ENCODE results near the gene CCR2. TPM values are rescaled to one million over a fixed set of nuclear protein-coding genes. Genes with fewer than 3 reads are reported as not detected.
"Not testable (repeated sequence)": the region's sequence is repeated elsewhere in the genome, so short reads cannot be mapped to it uniquely, and the experiment has no call there.

CCR2 gene
- total RNA-seq, 2 donors from 2014 or later, result 0.48 to 2.5 TPM

GRCh38 chr3:46393011-46393410 lies 39.1 kb downstream of the CCR2 start:
- no peak overlapping the region for H3K4me3 Mint-ChIP-seq
- peaks cover 0 to 4% of the 10 kb centered on the region in 2 donors for H3K27me3 Mint-ChIP-seq
- H3K4me1 Mint-ChIP-seq (ENCODE audit: low read depth in 2 of 2), result peaks cover 7 to 18% of the 10 kb centered on the region in 2 donors
- H3K36me3 Mint-ChIP-seq, result no peaks in the 10 kb centered on the region
- DNase-seq (ENCODE audit: low spot score) (peak; percentile 8), ATAC-seq (no peak)
- H3K27ac Mint-ChIP-seq, result no peak overlapping the region
- H3K9me3 Mint-ChIP-seq, result no peaks in the 10 kb centered on the region

GRCh38 chr3:46393554-46394434 lies 39.9 kb downstream of the CCR2 start:
- no peak overlapping the region for H3K4me3 Mint-ChIP-seq
- H3K36me3 Mint-ChIP-seq, result no peaks in the 10 kb centered on the region
- peaks cover 7 to 18% of the 10 kb centered on the region in 2 donors for H3K4me1 Mint-ChIP-seq (ENCODE audit: low read depth in 2 of 2)
- peak; percentile 53 to 61 for ATAC-seq
- no peak for DNase-seq (ENCODE audit: low spot score)
- peaks cover 0 to 4% of the 10 kb centered on the region in 2 donors for H3K27me3 Mint-ChIP-seq
- no peak overlapping the region for H3K27ac Mint-ChIP-seq
- no peaks in the 10 kb centered on the region for H3K9me3 Mint-ChIP-seq

- Mint-ChIP-seq H3K27ac (no peak overlapping the region), H3K4me3 (no peak overlapping the region), H3K27me3 (peaks cover 0 to 4% of the 10 kb centered on the region in 2 donors), H3K4me1 (ENCODE audit: low read depth in 2 of 2) (peaks cover 7 to 18% of the 10 kb centered on the region in 2 donors), H3K36me3 (no peaks in the 10 kb centered on the region), H3K9me3 (no peaks in the 10 kb centered on the region)
- DNase-seq (ENCODE audit: low spot score), result peak; percentile 22
- no peak for ATAC-seq
These were observed 41.3 kb downstream of the CCR2 start for GRCh38 chr3:46395210-46395661.

GRCh38 chr3:46395766-46396530 lies 42.0 kb downstream of the CCR2 start:
- no peaks in the 10 kb centered on the region for H3K9me3 Mint-ChIP-seq
- no peak overlapping the region for H3K4me3 Mint-ChIP-seq
- no peaks in the 10 kb centered on the region for H3K36me3 Mint-ChIP-seq
- peaks cover 0 to 4% of the 10 kb centered on the region in 2 donors for H3K27me3 Mint-ChIP-seq
- DNase-seq (ENCODE audit: low spot score) (peak; percentile 48), ATAC-seq (peak in 1 of 2 donors; percentile 49)
- H3K27ac Mint-ChIP-seq, result peak overlapping the region in 1 of 2 donors; percentile 67
- H3K4me1 Mint-ChIP-seq (ENCODE audit: low read depth in 2 of 2), result peaks cover 7 to 18% of the 10 kb centered on the region in 2 donors

GRCh38 chr3:46397111-46397510 lies 43.2 kb downstream of the CCR2 start:
- no peak overlapping the region for H3K4me3 Mint-ChIP-seq
- H3K27me3 Mint-ChIP-seq, result peaks cover 0 to 4% of the 10 kb centered on the region in 2 donors
- H3K4me1 Mint-ChIP-seq (ENCODE audit: low read depth in 2 of 2), result peaks cover 7 to 18% of the 10 kb centered on the region in 2 donors
- H3K9me3 Mint-ChIP-seq, result no peaks in the 10 kb centered on the region
- peak overlapping the region in 1 of 2 donors; percentile 67 for H3K27ac Mint-ChIP-seq
- ATAC-seq, result no peak
- DNase-seq (ENCODE audit: low spot score), result peak; percentile 42
- no peaks in the 10 kb centered on the region for H3K36me3 Mint-ChIP-seq

GRCh38 chr3:46398186-46398955 lies 44.5 kb downstream of the CCR2 start:
- Mint-ChIP-seq H3K36me3 (no peaks in the 10 kb centered on the region), H3K9me3 (no peaks in the 10 kb centered on the region), H3K27me3 (peaks cover 0 to 7% of the 10 kb centered on the region in 2 donors), H3K4me1 (ENCODE audit: low read depth in 2 of 2) (peaks cover 7 to 18% of the 10 kb centered on the region in 2 donors), H3K27ac (no peak overlapping the region), H3K4me3 (no peak overlapping the region)
- ATAC-seq, result no peak
- DNase-seq (ENCODE audit: low spot score), result peak; percentile 18

- no peaks in the 10 kb centered on the region for H3K36me3 Mint-ChIP-seq
- peaks cover 0 to 7% of the 10 kb centered on the region in 2 donors for H3K27me3 Mint-ChIP-seq
- DNase-seq (ENCODE audit: low spot score), result no peak
- ATAC-seq, result no peak
- peaks cover 7 to 18% of the 10 kb centered on the region in 2 donors for H3K4me1 Mint-ChIP-seq (ENCODE audit: low read depth in 2 of 2)
- H3K27ac Mint-ChIP-seq, result no peak overlapping the region
- no peaks in the 10 kb centered on the region for H3K9me3 Mint-ChIP-seq
- H3K4me3 Mint-ChIP-seq, result no peak overlapping the region
These were observed 45.2 kb downstream of the CCR2 start for GRCh38 chr3:46399098-46399497.

- no peaks in the 10 kb centered on the region for H3K36me3 Mint-ChIP-seq
- peaks cover 7 to 15% of the 10 kb centered on the region in 2 donors for H3K4me1 Mint-ChIP-seq (ENCODE audit: low read depth in 2 of 2)
- DNase-seq (ENCODE audit: low spot score), result peak; percentile 8
- H3K27me3 Mint-ChIP-seq, result peaks cover 0 to 4% of the 10 kb centered on the region in 2 donors
- H3K4me3 Mint-ChIP-seq, result no peak overlapping the region
- no peak for ATAC-seq
- no peak overlapping the region for H3K27ac Mint-ChIP-seq
- no peaks in the 10 kb centered on the region for H3K9me3 Mint-ChIP-seq
These were observed 45.6 kb downstream of the CCR2 start for GRCh38 chr3:46399557-46399956.

- no peak overlapping the region for H3K4me3 Mint-ChIP-seq
- peaks cover 7 to 11% of the 10 kb centered on the region in 2 donors for H3K4me1 Mint-ChIP-seq (ENCODE audit: low read depth in 2 of 2)
- peak; percentile 40 for DNase-seq (ENCODE audit: low spot score)
- H3K9me3 Mint-ChIP-seq, result no peaks in the 10 kb centered on the region
- H3K27ac Mint-ChIP-seq, result no peak overlapping the region
- ATAC-seq, result peak in 1 of 2 donors; percentile 53
- peaks cover 0 to 3% of the 10 kb centered on the region in 2 donors for H3K27me3 Mint-ChIP-seq
- no peaks in the 10 kb centered on the region for H3K36me3 Mint-ChIP-seq
These were observed 46.3 kb downstream of the CCR2 start for GRCh38 chr3:46400000-46400734.

- no peaks in the 10 kb centered on the region for H3K9me3 Mint-ChIP-seq
- H3K4me1 Mint-ChIP-seq (ENCODE audit: low read depth in 2 of 2), result peaks cover 7% of the 10 kb centered on the region in 2 donors
- H3K27ac Mint-ChIP-seq, result no peak overlapping the region
- DNase-seq (ENCODE audit: low spot score) (no peak), ATAC-seq (no peak)
- H3K27me3 Mint-ChIP-seq, result peaks cover 0 to 3% of the 10 kb centered on the region in 2 donors
- no peaks in the 10 kb centered on the region for H3K36me3 Mint-ChIP-seq
- H3K4me3 Mint-ChIP-seq, result no peak overlapping the region
These were observed 46.9 kb downstream of the CCR2 start for GRCh38 chr3:46400846-46401245.

GRCh38 chr3:46401579-46401978 lies 47.7 kb downstream of the CCR2 start:
- Mint-ChIP-seq H3K36me3 (no peaks in the 10 kb centered on the region), H3K27me3 (peaks cover 0 to 3% of the 10 kb centered on the region in 2 donors)

GRCh38 chr3:46402902-46403301 lies 49.0 kb downstream of the CCR2 start:
- DNase-seq (ENCODE audit: low spot score); H3K36me3 Mint-ChIP-seq; H3K9me3 Mint-ChIP-seq; H3K4me3 Mint-ChIP-seq; H3K27me3 Mint-ChIP-seq; H3K27ac Mint-ChIP-seq; ATAC-seq: not testable (repeated sequence)
- H3K4me1 Mint-ChIP-seq (ENCODE audit: low read depth in 2 of 2), result peaks cover 14 to 16% of the 10 kb centered on the region in 2 donors

More at GRCh38 chr3:46401579-46401978, 47.7 kb downstream of the CCR2 start:
- Mint-ChIP-seq H3K9me3 (no peaks in the 10 kb centered on the region), H3K4me3 (no peak overlapping the region), H3K27ac (no peak overlapping the region), H3K4me1 (ENCODE audit: low read depth in 2 of 2) (peaks cover 6 to 8% of the 10 kb centered on the region in 2 donors)
- DNase-seq (ENCODE audit: low spot score) (peak; percentile 38), ATAC-seq (no peak)
